Measurements from ENCODE around the gene SNAPIN.

- no peak for TF ChIP-seq CTCF (IDR thresholded peaks at IDR 0.05)
- no peak for TF ChIP-seq POLR2A (IDR thresholded peaks at IDR 0.05)
- no peak for TF ChIP-seq POLR2AphosphoS5 (IDR thresholded peaks at IDR 0.05)
- TF ChIP-seq EP300 (IDR thresholded peaks at IDR 0.05) = no peak
These were observed 6.7 kb upstream of the SNAPIN start for GRCh38 chr1:153651771-153652170.

All from gastroesophageal sphincter (tissue), 3 donors.